ENCODE measurements around the gene RALGAPA2.

RALGAPA2 gene

GRCh38 chr20:20712474-20713243, at the start of gene RALGAPA2:
RALGAPA2 (minus strand) TSS chr20:20712644; CDS start chr20:20712480, 164 bp downstream.
- DNase-seq (ENCODE audit: low read depth, low spot score): peak; percentile 99

GRCh38 chr20:20761301-20761700, 48.9 kb upstream of the RALGAPA2 start:
- no peak for DNase-seq (ENCODE audit: low read depth, low spot score)

- no peak for DNase-seq (ENCODE audit: low read depth, low spot score)
Observed at GRCh38 chr20:20759132-20759531, 46.7 kb upstream of the RALGAPA2 start.

- no peak for DNase-seq (ENCODE audit: low read depth, low spot score)
Observed at GRCh38 chr20:20755674-20756319, 43.4 kb upstream of the RALGAPA2 start.

GRCh38 chr20:20755231-20755630, 42.8 kb upstream of the RALGAPA2 start:
- no peak for DNase-seq (ENCODE audit: low read depth, low spot score)

- no peak for DNase-seq (ENCODE audit: low read depth, low spot score)
Observed at GRCh38 chr20:20754714-20755113, 42.3 kb upstream of the RALGAPA2 start.

GRCh38 chr20:20752712-20753111, 40.3 kb upstream of the RALGAPA2 start:
- no peak for DNase-seq (ENCODE audit: low read depth, low spot score)

GRCh38 chr20:20747298-20747697, 34.9 kb upstream of the RALGAPA2 start:
- DNase-seq (ENCODE audit: low read depth, low spot score): peak; percentile 3

GRCh38 chr20:20744170-20744725, 31.8 kb upstream of the RALGAPA2 start:
- no peak for DNase-seq (ENCODE audit: low read depth, low spot score)

- peak; percentile 75 for DNase-seq (ENCODE audit: low read depth, low spot score)
Observed at GRCh38 chr20:20743511-20744169, 31.2 kb upstream of the RALGAPA2 start.

GRCh38 chr20:20741087-20742045, 28.9 kb upstream of the RALGAPA2 start:
- no peak for DNase-seq (ENCODE audit: low read depth, low spot score)

GRCh38 chr20:20740541-20740940, 28.1 kb upstream of the RALGAPA2 start:
- DNase-seq (ENCODE audit: low read depth, low spot score): no peak

GRCh38 chr20:20737158-20737557, 24.7 kb upstream of the RALGAPA2 start:
- no peak for DNase-seq (ENCODE audit: low read depth, low spot score)

- DNase-seq (ENCODE audit: low read depth, low spot score): no peak
Observed at GRCh38 chr20:20736303-20736702, 23.9 kb upstream of the RALGAPA2 start.

- DNase-seq (ENCODE audit: low read depth, low spot score): peak; percentile 26
Observed at GRCh38 chr20:20734475-20734948, 22.1 kb upstream of the RALGAPA2 start.

- DNase-seq (ENCODE audit: low read depth, low spot score): no peak
Observed at GRCh38 chr20:20733943-20734342, 21.5 kb upstream of the RALGAPA2 start.

- peak; percentile 23 for DNase-seq (ENCODE audit: low read depth, low spot score)
Observed at GRCh38 chr20:20732641-20733040, 20.2 kb upstream of the RALGAPA2 start.

- peak; percentile 48 for DNase-seq (ENCODE audit: low read depth, low spot score)
Observed at GRCh38 chr20:20731945-20732296, 19.5 kb upstream of the RALGAPA2 start.

- DNase-seq (ENCODE audit: low read depth, low spot score): peak; percentile 21
Observed at GRCh38 chr20:20731000-20731944, 18.8 kb upstream of the RALGAPA2 start.

GRCh38 chr20:20729563-20729962, 17.1 kb upstream of the RALGAPA2 start:
- no peak for DNase-seq (ENCODE audit: low read depth, low spot score)

Data from astrocyte of the hippocampus (primary cell).